Measurements from ENCODE around the gene MRC1. TPM values are rescaled to one million over a fixed set of nuclear protein-coding genes. Genes with fewer than 3 reads are reported as not detected.

The MRC1 gene
- 100 to 1,000 TPM in 3 of 6 donors, 10 to 100 TPM in 3; 77.4 to 493 (median 121) TPM for total RNA-seq

DNA sequence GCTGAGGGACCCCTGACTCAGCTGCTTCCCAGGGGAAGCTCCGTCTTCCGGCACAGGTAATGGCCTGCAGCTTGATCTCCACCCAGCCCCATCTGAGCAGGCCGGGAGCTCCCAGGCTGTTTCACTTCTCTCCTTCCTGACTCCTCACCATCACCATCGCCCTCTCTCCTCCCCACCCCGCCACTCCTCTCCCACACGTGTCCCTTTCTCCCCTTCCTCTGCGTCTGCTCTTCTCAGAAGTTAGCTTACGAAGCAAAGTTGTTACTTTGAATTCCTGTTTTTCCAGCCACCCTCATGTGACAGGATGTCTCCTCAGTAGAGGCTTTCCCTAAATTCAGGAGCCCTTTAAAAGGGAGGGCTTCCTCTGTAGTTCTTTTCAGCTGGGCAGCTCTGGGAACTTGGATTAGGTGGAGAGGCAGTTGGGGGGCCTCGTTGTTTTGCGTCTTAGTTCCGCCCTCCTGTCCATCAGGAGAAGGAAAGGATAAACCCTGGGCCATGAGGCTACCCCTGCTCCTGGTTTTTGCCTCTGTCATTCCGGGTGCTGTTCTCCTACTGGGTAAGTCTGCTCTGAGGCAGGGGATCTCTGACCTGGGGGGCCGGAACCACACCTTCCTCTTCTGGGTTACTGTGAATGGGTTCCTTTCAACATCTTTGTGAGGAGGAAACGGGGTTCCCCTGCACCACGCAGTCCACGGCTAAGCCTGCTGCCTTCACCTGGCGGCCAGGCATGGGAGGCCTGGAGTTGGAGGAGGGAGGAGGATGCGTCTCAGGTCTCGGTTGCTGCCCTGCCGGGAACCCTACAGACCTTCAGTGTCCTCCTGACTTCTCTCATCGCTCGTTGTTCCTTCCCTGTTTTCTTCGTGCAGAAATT is at the start of gene MRC1:
MRC1 (plus strand) TSS at position 378 of the 871 bp plus-strand sequence; CDS start at position 496, 118 bp downstream.
- no peaks in the 10 kb centered on the region for H3K36me3 ChIP-seq
- no peak for TF ChIP-seq POLR2AphosphoS5 (IDR thresholded peaks at IDR 0.05)
- peak in 1 of 4 donors; percentile 47 for TF ChIP-seq POLR2A (IDR thresholded peaks at IDR 0.05)
- TF ChIP-seq, protein P1, sequence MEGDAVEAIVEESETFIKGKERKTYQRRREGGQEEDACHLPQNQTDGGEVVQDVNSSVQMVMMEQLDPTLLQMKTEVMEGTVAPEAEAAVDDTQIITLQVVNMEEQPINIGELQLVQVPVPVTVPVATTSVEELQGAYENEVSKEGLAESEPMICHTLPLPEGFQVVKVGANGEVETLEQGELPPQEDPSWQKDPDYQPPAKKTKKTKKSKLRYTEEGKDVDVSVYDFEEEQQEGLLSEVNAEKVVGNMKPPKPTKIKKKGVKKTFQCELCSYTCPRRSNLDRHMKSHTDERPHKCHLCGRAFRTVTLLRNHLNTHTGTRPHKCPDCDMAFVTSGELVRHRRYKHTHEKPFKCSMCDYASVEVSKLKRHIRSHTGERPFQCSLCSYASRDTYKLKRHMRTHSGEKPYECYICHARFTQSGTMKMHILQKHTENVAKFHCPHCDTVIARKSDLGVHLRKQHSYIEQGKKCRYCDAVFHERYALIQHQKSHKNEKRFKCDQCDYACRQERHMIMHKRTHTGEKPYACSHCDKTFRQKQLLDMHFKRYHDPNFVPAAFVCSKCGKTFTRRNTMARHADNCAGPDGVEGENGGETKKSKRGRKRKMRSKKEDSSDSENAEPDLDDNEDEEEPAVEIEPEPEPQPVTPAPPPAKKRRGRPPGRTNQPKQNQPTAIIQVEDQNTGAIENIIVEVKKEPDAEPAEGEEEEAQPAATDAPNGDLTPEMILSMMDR (IDR thresholded peaks at IDR 0.05), result no peak
- no peak for TF ChIP-seq EP300 (IDR thresholded peaks at IDR 0.05)
- no peaks in the 10 kb centered on the region for H3K9me3 ChIP-seq
- H3K4me1 ChIP-seq, result no peaks in the 10 kb centered on the region
- peak within 1 kb of the TSS in 3 of 4 donors; percentile 22 to 47 (median 37) for H3K4me3 ChIP-seq
- H3K27me3 ChIP-seq, result no peaks in the 10 kb centered on the region
- DNase-seq (peak; percentile 35 to 49), ATAC-seq (ENCODE audit: low FRiP score in 2 of 2) (peak; percentile 64 to 80)
- 44 to 59% methylated on average over 23 of the region's 23 CpGs for WGBS, 2 donors
- peak within 1 kb of the TSS in 2 of 4 donors; percentile 65 to 75 for H3K27ac ChIP-seq

- no peak overlapping the region for H3K27ac ChIP-seq
- H3K27me3 ChIP-seq, result no peaks in the 10 kb centered on the region
- H3K4me1 ChIP-seq, result no peaks in the 10 kb centered on the region
- ATAC-seq (ENCODE audit: low FRiP score in 2 of 2), result no peak
- DNase-seq, result no peak
- H3K4me3 ChIP-seq, result no peak overlapping the region
- no peaks in the 10 kb centered on the region for H3K36me3 ChIP-seq
- TF ChIP-seq EP300 (IDR thresholded peaks at IDR 0.05) (no peak), POLR2AphosphoS5 (IDR thresholded peaks at IDR 0.05) (no peak), POLR2A (IDR thresholded peaks at IDR 0.05) (no peak)
- TF ChIP-seq, protein P1 (IDR thresholded peaks at IDR 0.05), result no peak
- H3K9me3 ChIP-seq, result no peaks in the 10 kb centered on the region
- 70 to 73% methylated on average over 4 of the region's 4 CpGs for WGBS, 2 donors
Measured at GRCh38 chr10:17764142-17764541, 45.0 kb upstream of the MRC1 start.

- ATAC-seq (ENCODE audit: low FRiP score in 2 of 2), result no peak
- TF ChIP-seq POLR2A (IDR thresholded peaks at IDR 0.05) (no peak), POLR2AphosphoS5 (IDR thresholded peaks at IDR 0.05) (no peak), EP300 (IDR thresholded peaks at IDR 0.05) (no peak)
- TF ChIP-seq, protein P1 (IDR thresholded peaks at IDR 0.05), result no peak
- Histone ChIP-seq H3K9me3 (no peaks in the 10 kb centered on the region), H3K4me3 (no peak overlapping the region), H3K27ac (no peak overlapping the region), H3K27me3 (no peaks in the 10 kb centered on the region), H3K36me3 (no peaks in the 10 kb centered on the region), H3K4me1 (no peaks in the 10 kb centered on the region)
- no peak for DNase-seq
- WGBS, 2 donors, result 69% methylated on average over 3 of the region's 3 CpGs
Measured at GRCh38 chr10:17765602-17766001, 43.5 kb upstream of the MRC1 start.

GRCh38 chr10:17766731-17767130 is 42.4 kb upstream of the MRC1 start:
- ATAC-seq (ENCODE audit: low FRiP score in 2 of 2), result peak in 1 of 2 donors; percentile 15
- 75 to 97% methylated on average over 1 of the region's 1 CpG for WGBS, 2 donors
- TF ChIP-seq POLR2AphosphoS5 (IDR thresholded peaks at IDR 0.05), result no peak
- peak in 1 of 4 donors; percentile 18 for TF ChIP-seq POLR2A (IDR thresholded peaks at IDR 0.05)
- Histone ChIP-seq H3K9me3 (no peaks in the 10 kb centered on the region), H3K4me1 (no peaks in the 10 kb centered on the region), H3K36me3 (no peaks in the 10 kb centered on the region), H3K27me3 (no peaks in the 10 kb centered on the region), H3K4me3 (no peak overlapping the region), H3K27ac (peak overlapping the region in 1 of 4 donors; percentile 54)
- no peak for DNase-seq

DNA sequence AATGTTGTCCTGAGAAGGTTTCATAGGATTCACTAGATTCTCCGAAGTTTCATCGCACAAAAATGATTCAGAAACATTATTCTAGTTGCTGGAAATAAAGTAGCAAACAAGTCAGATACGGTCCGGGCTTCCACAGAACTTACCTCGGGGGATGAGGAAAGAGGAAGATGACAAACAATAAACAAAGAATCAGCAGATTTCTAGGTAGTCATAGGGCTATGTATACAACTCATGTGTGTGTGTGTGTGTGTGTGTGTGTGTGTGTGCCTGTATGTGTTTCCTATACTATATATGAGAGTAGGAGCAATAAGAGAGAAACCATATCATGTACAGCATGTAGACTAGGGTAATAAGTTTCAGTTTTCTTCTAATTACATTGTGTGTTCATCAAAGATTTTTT is 40.7 kb upstream of the MRC1 start:
- Histone ChIP-seq H3K4me3 (no peak overlapping the region), H3K27me3 (no peaks in the 10 kb centered on the region), H3K9me3 (no peaks in the 10 kb centered on the region), H3K4me1 (no peaks in the 10 kb centered on the region), H3K27ac (no peak overlapping the region), H3K36me3 (no peaks in the 10 kb centered on the region)
- ATAC-seq (ENCODE audit: low FRiP score in 2 of 2), result peak in 1 of 2 donors; percentile 56
- 82 to 93% methylated on average over 5 of the region's 5 CpGs for WGBS, 2 donors
- DNase-seq, result no peak
- no peak for TF ChIP-seq POLR2AphosphoS5 (IDR thresholded peaks at IDR 0.05)
- TF ChIP-seq POLR2A (IDR thresholded peaks at IDR 0.05), result no peak
- TF ChIP-seq EP300 (IDR thresholded peaks at IDR 0.05), result no peak
- TF ChIP-seq, protein P1 (IDR thresholded peaks at IDR 0.05), result no peak
